Esophagus muscularis mucosa (tissue), 4 donors: Measurements from ENCODE around the gene CCDC91. TPM values are rescaled to one million over a fixed set of nuclear protein-coding genes. Genes with fewer than 3 reads are reported as not detected.
A peak's percentile ranks its signal among the peaks of the same experiment; 100 is the strongest.

ENCODE experiments used
- DNase-seq: peaks from one replicate; pipeline ENCODE4 v3.0.0-alpha.2; 2017; ENCODE audit errors: extremely low spot score
- H3K27ac ChIP-seq, 4 donors: fragments of 200-600 bp; sonication (generic); replicated peaks in 1 of 4; 1 replicate in 3 of 4; 2 replicates in 1 of 4; pipeline ENCODE4 v1.5.1; 2016 to 2019; ENCODE audit warnings: mild to moderate bottlenecking in 1 of 4
- H3K27me3 ChIP-seq, 4 donors: fragments of 200-600 bp; sonication (generic); one replicate each; pipeline versions ENCODE4 v1.5.1 to v1.6.0; 2016 to 2019
- H3K36me3 ChIP-seq, 4 donors: fragments of 200-600 bp; sonication (generic); one replicate each; pipeline ENCODE4 v1.5.1; 2016 to 2019
- H3K4me1 ChIP-seq, 4 donors: fragments of 200-600 bp; sonication (generic); one replicate each; pipeline ENCODE4 v1.5.1; 2016 to 2019
- H3K4me3 ChIP-seq, 4 donors: fragments of 200-600 bp; sonication (generic); 1 replicate in 2 of 4; 2 replicates in 2 of 4; pipeline ENCODE4 v1.5.1; 2016 to 2019; ENCODE audit warnings: mild to moderate bottlenecking in 4 of 4, moderate library complexity in 1 of 4
- H3K9me3 ChIP-seq, 4 donors: fragments of 200-600 bp; sonication (generic); 1 replicate in 3 of 4; 2 replicates in 1 of 4; pipeline ENCODE4 v1.5.1; 2016 to 2019
- CTCF ChIP-seq, 3 experiments: fragments of 200-600 bp in 2 of 3; fragments of 450-650 bp in 1 of 3; sonication (generic) in 2 of 3; IDR thresholded peaks; one replicate each; pipeline ENCODE4 v1.5.1; 2017 to 2019; ENCODE audit warnings: antibody characterized with exemption in 3 of 3, mild to moderate bottlenecking in 2 of 3, moderate library complexity in 1 of 3
- EP300 ChIP-seq: sonication (generic); formaldehyde crosslinking; IDR thresholded peaks from one replicate; pipeline ENCODE4 v1.6.1; 2017; ENCODE audit warnings: antibody characterized with exemption
- POLR2A ChIP-seq: fragments of 450-650 bp; IDR thresholded peaks from one replicate; pipeline ENCODE4 v1.6.1; 2017; ENCODE audit warnings: antibody characterized with exemption, moderate library complexity, mild to moderate bottlenecking, low read depth
- POLR2AphosphoS5 ChIP-seq, 2 donors: sonication (generic); formaldehyde crosslinking; IDR thresholded peaks; one replicate each; pipeline ENCODE4 v1.6.1; 2017; ENCODE audit warnings: antibody characterized with exemption in 2 of 2
- WGBS: methylation state at CpG from one replicate; pipeline ENCODE4 v1.1.5; 2018; 5-methylcytosine and 5-hydroxymethylcytosine counted together
- intact Hi-C: fragments of 100-400 bp; cut with DNase I; formaldehyde crosslinking; loops from one replicate; pipeline ENCODE4 v1.15.1; 2023
- total RNA-seq, 4 donors: library from RNA; depleted of rRNA; stranded (reverse); fragments of >200 nt; gene quantifications; one replicate each; pipeline versions ENCODE4 v1.1.0 to v1.2.1, GENCODE V29; 2016

Gene CCDC91
- total RNA-seq, 4 donors from 2014 or later, result 51.1 to 76.4 (median 59.0) TPM

GRCh38 chr12:28558250-28558649 lies 368.0 kb downstream of the CCDC91 start:
- 86% methylated on average over 1 of the region's 1 CpG for WGBS
- DNase-seq, result no peak
- H3K27me3 ChIP-seq, result no peaks in the 10 kb centered on the region
- H3K27ac ChIP-seq, result no peak overlapping the region
- H3K36me3 ChIP-seq, result no peaks in the 10 kb centered on the region
- TF ChIP-seq POLR2AphosphoS5 (IDR thresholded peaks at IDR 0.05) (no peak), POLR2A (no peak), CTCF (IDR thresholded peaks at IDR 0.05) (no peak), EP300 (no peak)
- no peak overlapping the region for H3K4me3 ChIP-seq
- peaks cover 4 to 38% (median 30%) of the 10 kb centered on the region in 4 donors for H3K4me1 ChIP-seq
- no peaks in the 10 kb centered on the region for H3K9me3 ChIP-seq
- intact Hi-C loops, result no loop called here

GRCh38 chr12:28563286-28563685 lies 373.0 kb downstream of the CCDC91 start:
- WGBS, result 83% methylated on average over 3 of the region's 3 CpGs
- Histone ChIP-seq H3K9me3 (no peaks in the 10 kb centered on the region), H3K4me3 (no peak overlapping the region), H3K27ac (no peak overlapping the region), H3K4me1 (peaks cover 0 to 13% (median 7%) of the 10 kb centered on the region in 4 donors), H3K27me3 (no peaks in the 10 kb centered on the region), H3K36me3 (no peaks in the 10 kb centered on the region)
- no peak for DNase-seq
- no peak for TF ChIP-seq POLR2AphosphoS5 (IDR thresholded peaks at IDR 0.05)
- TF ChIP-seq CTCF (IDR thresholded peaks at IDR 0.05), result no peak
- TF ChIP-seq EP300, result no peak
- TF ChIP-seq POLR2A, result no peak
- intact Hi-C loops, result no loop called here

GRCh38 chr12:28563936-28564335 lies 373.7 kb downstream of the CCDC91 start:
- Histone ChIP-seq H3K4me1 (peaks cover 0 to 9% (median 6%) of the 10 kb centered on the region in 4 donors), H3K36me3 (no peaks in the 10 kb centered on the region), H3K4me3 (no peak overlapping the region), H3K27me3 (no peaks in the 10 kb centered on the region), H3K9me3 (no peaks in the 10 kb centered on the region), H3K27ac (no peak overlapping the region)
- TF ChIP-seq POLR2A, result no peak
- TF ChIP-seq CTCF (IDR thresholded peaks at IDR 0.05), result no peak
- TF ChIP-seq EP300, result no peak
- no peak for TF ChIP-seq POLR2AphosphoS5 (IDR thresholded peaks at IDR 0.05)
- WGBS, result 94% methylated on average over 2 of the region's 2 CpGs
- intact Hi-C loops, result no loop called here
- no peak for DNase-seq

- TF ChIP-seq POLR2AphosphoS5 (IDR thresholded peaks at IDR 0.05) (peak; percentile 17 to 24), POLR2A (no peak), EP300 (no peak), CTCF (IDR thresholded peaks at IDR 0.05) (no peak)
- no peaks in the 10 kb centered on the region for H3K36me3 ChIP-seq
- no peak for DNase-seq
- peak overlapping the region in 2 of 4 donors; percentile 72 to 76 for H3K27ac ChIP-seq
- no peaks in the 10 kb centered on the region for H3K27me3 ChIP-seq
- peaks cover 0 to 29% (median 25%) of the 10 kb centered on the region in 4 donors for H3K4me1 ChIP-seq
- intact Hi-C loops, result no loop called here
- 38% methylated on average over 3 of the region's 3 CpGs for WGBS
- no peaks in the 10 kb centered on the region for H3K9me3 ChIP-seq
- H3K4me3 ChIP-seq, result no peak overlapping the region
Observed at GRCh38 chr12:28568118-28568517, 377.9 kb downstream of the CCDC91 start.

- H3K36me3 ChIP-seq, result no peaks in the 10 kb centered on the region
- peaks cover 0 to 29% (median 25%) of the 10 kb centered on the region in 4 donors for H3K4me1 ChIP-seq
- DNase-seq, result no peak
- intact Hi-C loops, result no loop called here
- H3K9me3 ChIP-seq, result no peaks in the 10 kb centered on the region
- WGBS, result 75% methylated on average over 6 of the region's 6 CpGs
- H3K4me3 ChIP-seq, result no peak overlapping the region
- no peak for TF ChIP-seq EP300
- H3K27ac ChIP-seq, result peak overlapping the region in 2 of 4 donors; percentile 72 to 76
- no peaks in the 10 kb centered on the region for H3K27me3 ChIP-seq
Observed at GRCh38 chr12:28568704-28569103, 378.4 kb downstream of the CCDC91 start.
